ENCODE measurements around the gene FAR2. TPM values are rescaled to one million over a fixed set of nuclear protein-coding genes. Genes with fewer than 3 reads are reported as not detected.

FAR2 gene
- total and polyA plus RNA-seq, 2 donors (not counting 1 experiment from before 2014, with no cell fraction given): 9.2 to 10.2 TPM

- no peak overlapping the region for H3K4me2 ChIP-seq (ENCODE audit: extremely low read depth, insufficient read depth, low read length)
- H4K20me1 ChIP-seq (ENCODE audit: control insufficient read depth, extremely low read depth, insufficient read depth, low read length): no peaks in the 10 kb centered on the region
- H3K36me3 ChIP-seq (ENCODE audit: control insufficient read depth, insufficient read depth, low read length): no peaks in the 10 kb centered on the region
- H3K27ac ChIP-seq (ENCODE audit: insufficient read depth, low read length): no peak overlapping the region
- H3K9ac ChIP-seq (ENCODE audit: insufficient read depth, low read length): no peak overlapping the region
- no peak for DNase-seq (ENCODE audit: low read depth in 2 of 2)
- no peak overlapping the region for H2AFZ ChIP-seq (ENCODE audit: low read length)
- H3K9me3 ChIP-seq (ENCODE audit: control insufficient read depth, insufficient read depth, low read depth, low read length): no peaks in the 10 kb centered on the region
- TF ChIP-seq CTCF (conservative IDR thresholded peaks at IDR 0.05 in 1 of 2, IDR thresholded peaks at IDR 0.05 in 1 of 2; ENCODE audit: low read depth in 1 of 2, low read length in 2 of 2) (no peak), EZH2 (IDR thresholded peaks at IDR 0.05; ENCODE audit: low read length, missing control alignments) (no peak)
- no peaks in the 10 kb centered on the region for H3K27me3 ChIP-seq (ENCODE audit: control insufficient read depth, insufficient read depth, low read length)
- H3K4me1 ChIP-seq (ENCODE audit: control insufficient read depth, extremely low read depth, insufficient read depth, low read length): no peaks in the 10 kb centered on the region
- H3K4me3 ChIP-seq (replicated peaks in 1 of 4; ENCODE audit: control extremely low read depth in 1 of 4, insufficient read depth in 1 of 4, low read depth in 3 of 4, low read length in 4 of 4): no peak overlapping the region
- H3K79me2 ChIP-seq (ENCODE audit: control insufficient read depth, insufficient read depth, low read length): no peaks in the 10 kb centered on the region
These were observed 115.3 kb downstream of the FAR2 start for GRCh38 chr12:29264424-29264823.

GRCh38 chr12:29269706-29270408, 120.8 kb downstream of the FAR2 start:
- H3K4me3 ChIP-seq (replicated peaks in 1 of 4; ENCODE audit: control extremely low read depth in 1 of 4, insufficient read depth in 1 of 4, low read depth in 3 of 4, low read length in 4 of 4): no peak overlapping the region
- H3K9ac ChIP-seq (ENCODE audit: insufficient read depth, low read length): no peak overlapping the region
- H3K27ac ChIP-seq (ENCODE audit: insufficient read depth, low read length): no peak overlapping the region
- H3K27me3 ChIP-seq (ENCODE audit: control insufficient read depth, insufficient read depth, low read length): no peaks in the 10 kb centered on the region
- no peak overlapping the region for H2AFZ ChIP-seq (ENCODE audit: low read length)
- no peak overlapping the region for H3K4me2 ChIP-seq (ENCODE audit: extremely low read depth, insufficient read depth, low read length)
- no peaks in the 10 kb centered on the region for H4K20me1 ChIP-seq (ENCODE audit: control insufficient read depth, extremely low read depth, insufficient read depth, low read length)
- H3K9me3 ChIP-seq (ENCODE audit: control insufficient read depth, insufficient read depth, low read depth, low read length): no peaks in the 10 kb centered on the region
- DNase-seq (ENCODE audit: low read depth in 2 of 2): no peak
- no peaks in the 10 kb centered on the region for H3K4me1 ChIP-seq (ENCODE audit: control insufficient read depth, extremely low read depth, insufficient read depth, low read length)
- H3K36me3 ChIP-seq (ENCODE audit: control insufficient read depth, insufficient read depth, low read length): no peaks in the 10 kb centered on the region
- H3K79me2 ChIP-seq (ENCODE audit: control insufficient read depth, insufficient read depth, low read length): no peaks in the 10 kb centered on the region
- no peak for TF ChIP-seq CTCF (conservative IDR thresholded peaks at IDR 0.05 in 1 of 2, IDR thresholded peaks at IDR 0.05 in 1 of 2; ENCODE audit: low read depth in 1 of 2, low read length in 2 of 2)
- TF ChIP-seq EZH2 (IDR thresholded peaks at IDR 0.05; ENCODE audit: low read length, missing control alignments): no peak

GRCh38 chr12:29270446-29270845, 121.4 kb downstream of the FAR2 start:
- H3K79me2 ChIP-seq (ENCODE audit: control insufficient read depth, insufficient read depth, low read length): no peaks in the 10 kb centered on the region
- H4K20me1 ChIP-seq (ENCODE audit: control insufficient read depth, extremely low read depth, insufficient read depth, low read length): no peaks in the 10 kb centered on the region
- no peaks in the 10 kb centered on the region for H3K4me1 ChIP-seq (ENCODE audit: control insufficient read depth, extremely low read depth, insufficient read depth, low read length)
- H3K27me3 ChIP-seq (ENCODE audit: control insufficient read depth, insufficient read depth, low read length): no peaks in the 10 kb centered on the region
- no peak for DNase-seq (ENCODE audit: low read depth in 2 of 2)
- H3K9me3 ChIP-seq (ENCODE audit: control insufficient read depth, insufficient read depth, low read depth, low read length): no peaks in the 10 kb centered on the region
- no peaks in the 10 kb centered on the region for H3K36me3 ChIP-seq (ENCODE audit: control insufficient read depth, insufficient read depth, low read length)
- TF ChIP-seq EZH2 (IDR thresholded peaks at IDR 0.05; ENCODE audit: low read length, missing control alignments) (no peak), CTCF (conservative IDR thresholded peaks at IDR 0.05 in 1 of 2, IDR thresholded peaks at IDR 0.05 in 1 of 2; ENCODE audit: low read depth in 1 of 2, low read length in 2 of 2) (no peak)
- H2AFZ ChIP-seq (ENCODE audit: low read length): no peak overlapping the region
- no peak overlapping the region for H3K27ac ChIP-seq (ENCODE audit: insufficient read depth, low read length)
- H3K9ac ChIP-seq (ENCODE audit: insufficient read depth, low read length): no peak overlapping the region
- H3K4me3 ChIP-seq (replicated peaks in 1 of 4; ENCODE audit: control extremely low read depth in 1 of 4, insufficient read depth in 1 of 4, low read depth in 3 of 4, low read length in 4 of 4): no peak overlapping the region
- no peak overlapping the region for H3K4me2 ChIP-seq (ENCODE audit: extremely low read depth, insufficient read depth, low read length)

Measured in fibroblast of lung (primary cell).